SU-DHL-6 (cell line): ENCODE measurements around the gene PSMF1.

Source experiments
- H2AFZ ChIP-seq: fragments of 200-600 bp; sonication (generic); 2 replicates; pipeline ENCODE4 v1.6.1; 2014; ENCODE audit warnings: low read depth, mild to moderate bottlenecking, moderate library complexity, mixed read lengths, antibody characterized with exemption, low read length; ENCODE audit not compliant: severe bottlenecking
- H3F3A ChIP-seq: fragments of 200-600 bp; shearing (Covaris generic); 2 replicates; pipeline ENCODE4 v1.6.0; 2016; ENCODE audit warnings: antibody characterized with exemption, mild to moderate bottlenecking; ENCODE audit not compliant: insufficient read depth
- H3K27ac ChIP-seq: fragments of 200-600 bp; sonication (generic); 2 replicates; pipeline ENCODE4 v1.5.1; 2016; ENCODE audit warnings: low read depth, mild to moderate bottlenecking, low read length, moderate library complexity, mixed read lengths
- H3K27me3 ChIP-seq: fragments of 200-600 bp; sonication (generic), shearing (Covaris generic); 2 replicates; pipeline ENCODE4 v1.6.0; 2014; ENCODE audit warnings: mild to moderate bottlenecking, low read length
- H3K36me3 ChIP-seq: fragments of 200-600 bp; sonication (generic); 2 replicates; pipeline ENCODE4 v1.6.1; 2014; ENCODE audit warnings: mild to moderate bottlenecking, low read length, mixed read lengths
- H3K4me2 ChIP-seq: fragments of 300-600, 200-600 bp; shearing (Covaris generic), sonication (generic); 2 replicates; pipeline ENCODE4 v1.6.0; 2014; ENCODE audit warnings: low read length, low read depth, mild to moderate bottlenecking; ENCODE audit not compliant: poor library complexity, severe bottlenecking
- H3K4me3 ChIP-seq: fragments of 200-600 bp; sonication (generic); 2 replicates; pipeline ENCODE4 v1.5.1; 2014; ENCODE audit warnings: antibody characterized with exemption, low read length, mild to moderate bottlenecking, mixed read lengths; ENCODE audit not compliant: insufficient read depth, poor library complexity, severe bottlenecking
- H3K79me2 ChIP-seq: fragments of 200-600 bp; sonication (generic); 2 replicates; pipeline ENCODE4 v1.6.1; 2014; ENCODE audit warnings: mild to moderate bottlenecking, low read length, moderate library complexity; ENCODE audit not compliant: insufficient read depth
- H3K9ac ChIP-seq: fragments of 200-600 bp; sonication (generic); 2 replicates; pipeline ENCODE4 v1.7.0; 2014; ENCODE audit warnings: mild to moderate bottlenecking, low read length
- H3K9me2 ChIP-seq: fragments of 200-600 bp; sonication (generic); replicated peaks from 2 replicates; pipeline ENCODE4 v1.6.1; 2014; ENCODE audit warnings: low read length; ENCODE audit not compliant: insufficient read depth
- H3K9me3 ChIP-seq: fragments of 200-600 bp; sonication (generic); 2 replicates; pipeline ENCODE4 v1.6.1; 2014; ENCODE audit warnings: low read length, mixed read lengths; ENCODE audit not compliant: insufficient read depth
- H4K20me1 ChIP-seq: fragments of 200-600 bp; sonication (generic); 2 replicates; pipeline ENCODE4 v1.6.1; 2014; ENCODE audit warnings: low read depth, mild to moderate bottlenecking, antibody characterized with exemption, low read length, moderate library complexity, mixed read lengths
- CTCF ChIP-seq: fragments of 200-600 bp; sonication (generic); IDR thresholded peaks from one replicate; pipeline ENCODE4 v1.5.1; 2017; ENCODE audit warnings: antibody characterized with exemption, mild to moderate bottlenecking, low read length, moderate library complexity; ENCODE audit not compliant: insufficient read depth, poor library complexity, severe bottlenecking
- EZH2phosphoT487 ChIP-seq: fragments of 200-600 bp; sonication (generic), shearing (Covaris generic); conservative IDR thresholded peaks from 2 replicates; pipeline ENCODE4 v1.6.1; 2018; ENCODE audit warnings: mild to moderate bottlenecking, antibody characterized with exemption, low read length, moderate library complexity, mixed read lengths

PSMF1 gene

GRCh38 chr20:1119524-1119923 is 1.1 kb downstream of the PSMF1 start:
- Histone ChIP-seq H3K27ac (no peak overlapping the region), H3K27me3 (no peaks in the 10 kb centered on the region), H3K9me2 (no peaks in the 10 kb centered on the region), H3K9me3 (no peaks in the 10 kb centered on the region), H3K9ac (peak overlapping the region; percentile 80), H3K79me2 (peaks cover 60% of the 10 kb centered on the region), H3K4me2 (peak overlapping the region; percentile 94), H3K36me3 (0 out of 2 replicates have a peak, but pooled peaks cover 6% of the 10 kb centered on the region), H3K4me3 (peak overlapping the region; percentile 85), H3F3A (no peaks in the 10 kb centered on the region), H2AFZ (no peak overlapping the region), H4K20me1 (no peaks in the 10 kb centered on the region)
- TF ChIP-seq EZH2phosphoT487, result no peak
- TF ChIP-seq CTCF, result no peak

- no peaks in the 10 kb centered on the region for H3F3A ChIP-seq
- H3K4me3 ChIP-seq, result no peak overlapping the region
- peaks cover 70% of the 10 kb centered on the region for H3K79me2 ChIP-seq
- H3K4me2 ChIP-seq, result peak overlapping the region; percentile 2
- H3K36me3 ChIP-seq, result peaks cover 14% of the 10 kb centered on the region; the same call in 1 of the 2 replicates
- H3K9me2 ChIP-seq, result no peaks in the 10 kb centered on the region
- 0 out of 2 replicates have a peak, but pooled peaks cover 4% of the 10 kb centered on the region for H4K20me1 ChIP-seq
- H3K27me3 ChIP-seq, result no peaks in the 10 kb centered on the region
- no peaks in the 10 kb centered on the region for H3K9me3 ChIP-seq
- H3K9ac ChIP-seq, result no peak overlapping the region
- TF ChIP-seq CTCF (no peak), EZH2phosphoT487 (no peak)
- no peak overlapping the region for H3K27ac ChIP-seq
- H2AFZ ChIP-seq, result no peak overlapping the region
These were observed 3.0 kb downstream of the PSMF1 start for GRCh38 chr20:1121429-1121828.

GRCh38 chr20:1122388-1123315 is 4.2 kb downstream of the PSMF1 start:
- Histone ChIP-seq H3K9me2 (no peaks in the 10 kb centered on the region), H3F3A (no peaks in the 10 kb centered on the region), H3K9ac (no peak overlapping the region), H3K9me3 (no peaks in the 10 kb centered on the region), H3K36me3 (peaks cover 14% of the 10 kb centered on the region; the same call in 1 of the 2 replicates), H4K20me1 (0 out of 2 replicates have a peak, but pooled peaks cover 4% of the 10 kb centered on the region), H3K27me3 (no peaks in the 10 kb centered on the region), H3K4me3 (no peak overlapping the region), H2AFZ (no peak overlapping the region), H3K27ac (no peak overlapping the region), H3K4me2 (peak overlapping the region; percentile 14), H3K79me2 (peaks cover 70% of the 10 kb centered on the region)
- TF ChIP-seq CTCF, result no peak
- TF ChIP-seq EZH2phosphoT487, result no peak
